Muscle layer of duodenum (tissue), 2 donors: ENCODE measurements around the gene RIPOR3.

Experiments used
- H3K27ac ChIP-seq: one replicate; pipeline ENCODE4 v1.7.0; 2013; ENCODE audit warnings: mild to moderate bottlenecking, low read length
- H3K27me3 ChIP-seq: one replicate; pipeline ENCODE4 v1.7.0; 2013; ENCODE audit warnings: low read depth, mild to moderate bottlenecking, control low read depth, low read length
- H3K36me3 ChIP-seq, 2 donors: one replicate each; pipeline ENCODE4 v1.7.0; 2013; ENCODE audit warnings: low read length in 2 of 2, control low read depth in 1 of 2, mild to moderate bottlenecking in 1 of 2; ENCODE audit not compliant: insufficient read depth in 2 of 2, control insufficient read depth in 1 of 2
- H3K4me1 ChIP-seq, 2 donors: one replicate each; pipeline ENCODE4 v1.7.0; 2013; ENCODE audit warnings: low read length in 2 of 2, mild to moderate bottlenecking in 2 of 2, control low read depth in 1 of 2, moderate library complexity in 1 of 2; ENCODE audit not compliant: insufficient read depth in 2 of 2, control insufficient read depth in 1 of 2
- H3K4me3 ChIP-seq, 2 donors: one replicate each; pipeline ENCODE4 v1.7.0; 2013; ENCODE audit warnings: low read length in 2 of 2, low read depth in 1 of 2, mild to moderate bottlenecking in 1 of 2
- H3K9me3 ChIP-seq, 2 donors: one replicate each; pipeline ENCODE4 v1.7.0; 2013; ENCODE audit warnings: low read length in 2 of 2, control low read depth in 1 of 2, mild to moderate bottlenecking in 1 of 2; ENCODE audit not compliant: control insufficient read depth in 1 of 2
- donor health status: healthy.

RIPOR3 gene

GRCh38 chr20:50632701-50633100, 58.6 kb downstream of the RIPOR3 start:
- H3K27me3 ChIP-seq: no peaks in the 10 kb centered on the region
- no peaks in the 10 kb centered on the region for H3K36me3 ChIP-seq
- no peak overlapping the region for H3K27ac ChIP-seq
- H3K9me3 ChIP-seq: no peaks in the 10 kb centered on the region
- H3K4me1 ChIP-seq: peaks cover 8 to 27% of the 10 kb centered on the region in 2 donors
- no peak overlapping the region for H3K4me3 ChIP-seq

GRCh38 chr20:50632236-50632635, 59.1 kb downstream of the RIPOR3 start:
- H3K36me3 ChIP-seq: no peaks in the 10 kb centered on the region
- H3K4me1 ChIP-seq: peaks cover 8 to 23% of the 10 kb centered on the region in 2 donors

GRCh38 chr20:50630578-50631263, 60.6 kb downstream of the RIPOR3 start:
- H3K4me3 ChIP-seq: no peak overlapping the region
- H3K36me3 ChIP-seq: no peaks in the 10 kb centered on the region
- peaks cover 4 to 16% of the 10 kb centered on the region in 2 donors for H3K4me1 ChIP-seq
- no peaks in the 10 kb centered on the region for H3K27me3 ChIP-seq
- no peaks in the 10 kb centered on the region for H3K9me3 ChIP-seq
- H3K27ac ChIP-seq: no peak overlapping the region

More at GRCh38 chr20:50632236-50632635, 59.1 kb downstream of the RIPOR3 start:
- no peak overlapping the region for H3K27ac ChIP-seq
- no peak overlapping the region for H3K4me3 ChIP-seq
- H3K27me3 ChIP-seq: no peaks in the 10 kb centered on the region
- H3K9me3 ChIP-seq: no peaks in the 10 kb centered on the region

- no peaks in the 10 kb centered on the region for H3K36me3 ChIP-seq
- no peak overlapping the region for H3K4me3 ChIP-seq
- no peaks in the 10 kb centered on the region for H3K27me3 ChIP-seq
- peaks cover 4 to 14% of the 10 kb centered on the region in 2 donors for H3K4me1 ChIP-seq
- H3K27ac ChIP-seq: no peak overlapping the region
- H3K9me3 ChIP-seq: no peaks in the 10 kb centered on the region
Measured at GRCh38 chr20:50629670-50630045, 61.7 kb downstream of the RIPOR3 start.

GRCh38 chr20:50628853-50629669, 62.3 kb downstream of the RIPOR3 start:
- H3K4me1 ChIP-seq: peaks cover 4 to 14% of the 10 kb centered on the region in 2 donors
- no peak overlapping the region for H3K4me3 ChIP-seq
- H3K36me3 ChIP-seq: no peaks in the 10 kb centered on the region
- H3K9me3 ChIP-seq: no peaks in the 10 kb centered on the region
- H3K27me3 ChIP-seq: no peaks in the 10 kb centered on the region
- no peak overlapping the region for H3K27ac ChIP-seq

- Histone ChIP-seq H3K36me3 (no peaks in the 10 kb centered on the region), H3K4me3 (no peak overlapping the region), H3K27ac (no peak overlapping the region), H3K4me1 (peaks cover 4 to 14% of the 10 kb centered on the region in 2 donors), H3K9me3 (no peaks in the 10 kb centered on the region), H3K27me3 (no peaks in the 10 kb centered on the region)
Measured at GRCh38 chr20:50628332-50628731, 63.0 kb downstream of the RIPOR3 start.

GRCh38 chr20:50627747-50628146, 63.6 kb downstream of the RIPOR3 start:
- Histone ChIP-seq H3K27me3 (no peaks in the 10 kb centered on the region), H3K4me1 (peaks cover 4 to 14% of the 10 kb centered on the region in 2 donors), H3K36me3 (no peaks in the 10 kb centered on the region), H3K9me3 (no peaks in the 10 kb centered on the region), H3K4me3 (no peak overlapping the region), H3K27ac (no peak overlapping the region)

- Histone ChIP-seq H3K4me1 (peaks cover 4 to 14% of the 10 kb centered on the region in 2 donors), H3K9me3 (peaks cover 0 to 6% of the 10 kb centered on the region in 2 donors), H3K4me3 (no peak overlapping the region), H3K27me3 (no peaks in the 10 kb centered on the region), H3K27ac (no peak overlapping the region), H3K36me3 (peaks cover 0 to 7% of the 10 kb centered on the region in 2 donors)
Measured at GRCh38 chr20:50625986-50626677, 65.2 kb downstream of the RIPOR3 start.

- peaks cover 0 to 18% of the 10 kb centered on the region in 2 donors for H3K36me3 ChIP-seq
- no peak overlapping the region for H3K4me3 ChIP-seq
- H3K4me1 ChIP-seq: peaks cover 4 to 14% of the 10 kb centered on the region in 2 donors
- no peak overlapping the region for H3K27ac ChIP-seq
- peaks cover 0 to 10% of the 10 kb centered on the region in 2 donors for H3K9me3 ChIP-seq
- H3K27me3 ChIP-seq: no peaks in the 10 kb centered on the region
Measured at GRCh38 chr20:50624351-50625016, 66.9 kb downstream of the RIPOR3 start.

GRCh38 chr20:50621068-50621665, 70.2 kb downstream of the RIPOR3 start:
- Histone ChIP-seq H3K4me3 (peak overlapping the region in 1 of 2 donors; percentile 28), H3K27me3 (no peaks in the 10 kb centered on the region), H3K27ac (no peak overlapping the region), H3K4me1 (peaks cover under 1 to 8% of the 10 kb centered on the region in 2 donors), H3K36me3 (peaks cover 0 to 22% of the 10 kb centered on the region in 2 donors), H3K9me3 (peaks cover 0 to 10% of the 10 kb centered on the region in 2 donors)
